Measurements from ENCODE around the gene ERAL1. TPM values are rescaled to one million over a fixed set of nuclear protein-coding genes. Genes with fewer than 3 reads are reported as not detected.

The ERAL1 gene
- total RNA-seq, 2 experiments from 2014 or later, result 30.8 to 58.0 TPM

GRCh38 chr17:28863953-28864352, 9.1 kb downstream of the ERAL1 start:
- intact Hi-C loops (cut with micrococcal nuclease; ENCODE audit: unreplicated experiment), result no loop called here
- CTCF ChIA-PET (ENCODE audit: unreplicated experiment), result no interaction called here
- Histone ChIP-seq H3K79me2 (ENCODE audit: insufficient read depth, low read depth, low read length) (no peaks in the 10 kb centered on the region), H3K27ac (ENCODE audit: low read depth, low read length, poor library complexity, severe bottlenecking) (no peak overlapping the region), H2AFZ (ENCODE audit: low read length) (no peak overlapping the region), H3K4me3 (ENCODE audit: low read depth, low read length, poor library complexity, severe bottlenecking) (no peak overlapping the region), H3K4me1 (ENCODE audit: insufficient read depth, low read length, poor library complexity, severe bottlenecking) (peaks cover 15% of the 10 kb centered on the region), H3K9me2 (ENCODE audit: insufficient read depth, low read length) (no peaks in the 10 kb centered on the region), H4K20me1 (ENCODE audit: insufficient read depth, low read length) (no peaks in the 10 kb centered on the region), H3K36me3 (ENCODE audit: insufficient read depth, low read length) (peaks cover 20% of the 10 kb centered on the region), H3K4me2 (ENCODE audit: low read length) (no peak overlapping the region), H3K9me3 (ENCODE audit: low read length) (no peaks in the 10 kb centered on the region)
- no TSS peak for BruUV-seq (replicated peaks)
- no peak for TF ChIP-seq CTCF (conservative IDR thresholded peaks at IDR 0.05; ENCODE audit: low read length)
- TF ChIP-seq EZH2phosphoT487 (IDR thresholded peaks at IDR 0.05; ENCODE audit: borderline replicate concordance, low read depth, low read length), result no peak
- POLR2A ChIA-PET, result interaction anchor here (0.7 kb wide), 1 partner anchor 25 kb away, joined by 3 read pairs; no protein-coding TSS in a partner anchor
- no peak for DNase-seq (ENCODE audit: low spot score)

DNA sequence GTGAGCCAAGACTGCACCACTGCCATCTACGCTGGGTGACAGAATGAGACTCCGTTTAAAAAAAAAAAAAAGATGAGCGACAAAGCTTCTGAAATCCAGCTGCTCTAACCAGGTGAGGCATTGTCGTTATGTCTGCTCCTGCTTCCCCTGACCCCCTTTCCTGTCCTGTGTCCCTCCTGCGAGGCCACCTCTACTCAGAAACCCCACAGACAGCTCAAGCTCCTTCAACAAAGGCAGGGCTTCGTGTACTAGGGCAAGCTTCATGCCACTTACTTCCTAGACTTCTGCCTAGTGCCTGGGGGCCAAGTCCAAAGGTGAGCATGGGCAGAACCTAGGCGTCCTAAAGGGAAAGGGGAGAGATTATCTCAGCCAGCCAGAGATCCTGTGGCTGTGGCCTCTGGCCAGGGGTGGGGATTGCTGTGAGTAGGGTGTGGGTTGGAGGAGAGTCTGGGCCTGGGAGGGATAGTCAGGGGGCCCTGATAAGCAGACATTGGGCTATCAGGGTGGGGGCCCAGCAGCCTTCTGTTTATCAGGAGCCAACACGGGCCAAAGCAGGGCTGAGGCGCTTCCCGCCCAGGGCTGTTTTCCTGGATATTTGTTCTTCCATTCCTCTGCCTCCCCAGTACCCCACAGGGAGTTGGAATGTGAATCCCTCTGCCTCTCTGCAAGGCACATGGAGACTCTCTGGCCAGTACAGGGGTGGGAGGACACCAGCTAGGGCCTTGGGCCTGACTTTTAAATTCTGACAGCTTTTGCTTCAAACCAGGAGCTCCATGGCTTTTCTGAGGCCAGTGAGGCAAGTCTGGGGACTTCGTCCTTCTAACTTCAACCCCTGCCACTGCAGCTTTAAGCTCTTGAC, 10.4 kb downstream of the ERAL1 start:
- intact Hi-C loops (cut with micrococcal nuclease; ENCODE audit: unreplicated experiment), result no loop called here
- H3K79me2 ChIP-seq (ENCODE audit: insufficient read depth, low read depth, low read length), result no peaks in the 10 kb centered on the region
- peak overlapping the region; percentile 40 for H3K4me2 ChIP-seq (ENCODE audit: low read length)
- H3K4me3 ChIP-seq (ENCODE audit: low read depth, low read length, poor library complexity, severe bottlenecking), result no peak overlapping the region
- H3K9me3 ChIP-seq (ENCODE audit: low read length), result no peaks in the 10 kb centered on the region
- TF ChIP-seq CTCF (conservative IDR thresholded peaks at IDR 0.05; ENCODE audit: low read length), result no peak
- TF ChIP-seq EZH2phosphoT487 (IDR thresholded peaks at IDR 0.05; ENCODE audit: borderline replicate concordance, low read depth, low read length), result no peak
- POLR2A ChIA-PET, result interaction anchor here (1.2 kb wide), 1 partner anchor 9 kb away, joined by 6 read pairs; no protein-coding TSS in a partner anchor
- peaks cover 15% of the 10 kb centered on the region for H3K4me1 ChIP-seq (ENCODE audit: insufficient read depth, low read length, poor library complexity, severe bottlenecking)
- no peaks in the 10 kb centered on the region for H4K20me1 ChIP-seq (ENCODE audit: insufficient read depth, low read length)
- peak overlapping the region; percentile 46 for H3K27ac ChIP-seq (ENCODE audit: low read depth, low read length, poor library complexity, severe bottlenecking)
- H3K9me2 ChIP-seq (ENCODE audit: insufficient read depth, low read length), result no peaks in the 10 kb centered on the region
- BruUV-seq (replicated peaks), result no TSS peak
- CTCF ChIA-PET (ENCODE audit: unreplicated experiment), result no interaction called here
- H3K36me3 ChIP-seq (ENCODE audit: insufficient read depth, low read length), result peaks cover 14% of the 10 kb centered on the region
- H2AFZ ChIP-seq (ENCODE audit: low read length), result peak overlapping the region; percentile 71
- DNase-seq (ENCODE audit: low spot score), result no peak

All from OCI-LY7 (cell line).